ENCODE results near the gene BTBD10. TPM values are rescaled to one million over a fixed set of nuclear protein-coding genes. Genes with fewer than 3 reads are reported as not detected.

The BTBD10 gene
- total RNA-seq, 1 donor, result 55.7 TPM

- Histone ChIP-seq H3K27me3 (ENCODE audit: insufficient read depth, low read length) (no peaks in the 10 kb centered on the region), H3K4me2 (ENCODE audit: insufficient read depth, low read length) (no peak overlapping the region), H2AFZ (ENCODE audit: low read length) (no peak overlapping the region), H3K4me1 (ENCODE audit: insufficient read depth, low read length) (no peaks in the 10 kb centered on the region), H3K4me3 (ENCODE audit: insufficient read depth, low read length) (no peak overlapping the region), H3K79me2 (ENCODE audit: insufficient read depth, low read length) (no peaks in the 10 kb centered on the region), H3K36me3 (ENCODE audit: insufficient read depth, low read length) (peaks cover 25% of the 10 kb centered on the region), H3K9me3 (ENCODE audit: low read depth, low read length) (no peaks in the 10 kb centered on the region), H3K27ac (ENCODE audit: low read depth, low read length) (no peak overlapping the region), H4K20me1 (ENCODE audit: insufficient read depth, low read length) (no peaks in the 10 kb centered on the region)
- no peak for DNase-seq (ENCODE audit: insufficient read length, low spot score, missing footprints)
- TF ChIP-seq CTCF (IDR thresholded peaks at IDR 0.05; ENCODE audit: extremely low read depth, low read depth, low read length), result no peak
These were observed 84.7 kb downstream of the BTBD10 start for GRCh38 chr11:13378316-13378715.

GRCh38 chr11:13376838-13377237 lies 86.2 kb downstream of the BTBD10 start:
- Histone ChIP-seq H2AFZ (ENCODE audit: low read length) (no peak overlapping the region), H3K9me3 (ENCODE audit: low read depth, low read length) (no peaks in the 10 kb centered on the region), H4K20me1 (ENCODE audit: insufficient read depth, low read length) (no peaks in the 10 kb centered on the region), H3K27ac (ENCODE audit: low read depth, low read length) (no peak overlapping the region), H3K4me1 (ENCODE audit: insufficient read depth, low read length) (no peaks in the 10 kb centered on the region), H3K27me3 (ENCODE audit: insufficient read depth, low read length) (no peaks in the 10 kb centered on the region), H3K36me3 (ENCODE audit: insufficient read depth, low read length) (peaks cover 11% of the 10 kb centered on the region), H3K4me3 (ENCODE audit: insufficient read depth, low read length) (no peak overlapping the region), H3K4me2 (ENCODE audit: insufficient read depth, low read length) (no peak overlapping the region), H3K79me2 (ENCODE audit: insufficient read depth, low read length) (no peaks in the 10 kb centered on the region)
- DNase-seq (ENCODE audit: insufficient read length, low spot score, missing footprints), result no peak
- no peak for TF ChIP-seq CTCF (IDR thresholded peaks at IDR 0.05; ENCODE audit: extremely low read depth, low read depth, low read length)

- Histone ChIP-seq H3K4me3 (ENCODE audit: insufficient read depth, low read length) (no peak overlapping the region), H3K27me3 (ENCODE audit: insufficient read depth, low read length) (no peaks in the 10 kb centered on the region), H4K20me1 (ENCODE audit: insufficient read depth, low read length) (no peaks in the 10 kb centered on the region), H3K79me2 (ENCODE audit: insufficient read depth, low read length) (no peaks in the 10 kb centered on the region), H3K4me1 (ENCODE audit: insufficient read depth, low read length) (no peaks in the 10 kb centered on the region), H3K36me3 (ENCODE audit: insufficient read depth, low read length) (peaks cover 7% of the 10 kb centered on the region), H2AFZ (ENCODE audit: low read length) (no peak overlapping the region), H3K27ac (ENCODE audit: low read depth, low read length) (no peak overlapping the region), H3K9me3 (ENCODE audit: low read depth, low read length) (no peaks in the 10 kb centered on the region), H3K4me2 (ENCODE audit: insufficient read depth, low read length) (no peak overlapping the region)
- TF ChIP-seq CTCF (IDR thresholded peaks at IDR 0.05; ENCODE audit: extremely low read depth, low read depth, low read length), result no peak
- DNase-seq (ENCODE audit: insufficient read length, low spot score, missing footprints), result no peak
These were observed 86.6 kb downstream of the BTBD10 start for GRCh38 chr11:13376402-13376801.

- Histone ChIP-seq H3K36me3 (ENCODE audit: insufficient read depth, low read length) (peaks cover 7% of the 10 kb centered on the region), H4K20me1 (ENCODE audit: insufficient read depth, low read length) (no peaks in the 10 kb centered on the region), H3K27ac (ENCODE audit: low read depth, low read length) (no peak overlapping the region), H3K4me2 (ENCODE audit: insufficient read depth, low read length) (no peak overlapping the region), H3K4me3 (ENCODE audit: insufficient read depth, low read length) (no peak overlapping the region), H3K4me1 (ENCODE audit: insufficient read depth, low read length) (no peaks in the 10 kb centered on the region), H3K79me2 (ENCODE audit: insufficient read depth, low read length) (no peaks in the 10 kb centered on the region), H3K27me3 (ENCODE audit: insufficient read depth, low read length) (no peaks in the 10 kb centered on the region), H2AFZ (ENCODE audit: low read length) (no peak overlapping the region), H3K9me3 (ENCODE audit: low read depth, low read length) (no peaks in the 10 kb centered on the region)
- DNase-seq (ENCODE audit: insufficient read length, low spot score, missing footprints), result no peak
- TF ChIP-seq CTCF (IDR thresholded peaks at IDR 0.05; ENCODE audit: extremely low read depth, low read depth, low read length), result no peak
These were observed 87.2 kb downstream of the BTBD10 start for GRCh38 chr11:13375798-13376197.

Measured in osteoblast (primary cell).